Measurements from ENCODE around the gene RAP1GAP2. TPM values are rescaled to one million over a fixed set of nuclear protein-coding genes. Genes with fewer than 3 reads are reported as not detected.

Gene RAP1GAP2
- total RNA-seq, 1 donor from 2014 or later: 17.0 TPM

DNA sequence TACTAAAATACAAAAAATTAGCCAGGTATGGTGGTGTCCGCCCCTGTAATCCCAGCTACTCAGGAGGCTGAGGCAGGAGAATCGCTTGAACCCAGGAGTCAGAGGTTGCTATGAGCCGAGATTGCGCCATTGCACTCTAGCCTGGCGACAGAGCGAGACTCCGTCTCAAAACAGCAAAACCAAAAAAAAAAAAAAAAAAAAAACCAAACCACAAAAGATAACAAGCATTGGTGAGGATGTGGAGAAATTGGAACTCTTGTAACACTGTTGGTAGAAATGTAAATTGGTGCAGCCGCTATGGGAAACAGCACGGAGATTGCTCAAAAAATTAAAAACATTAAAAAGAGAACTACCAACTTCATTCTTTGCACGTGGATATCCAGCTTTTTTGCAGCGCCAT is 147.7 kb downstream of the RAP1GAP2 start:
- H3K36me3 ChIP-seq: no peaks in the 10 kb centered on the region
- no peak overlapping the region for H3K4me3 ChIP-seq
- no peak for ATAC-seq

DNA sequence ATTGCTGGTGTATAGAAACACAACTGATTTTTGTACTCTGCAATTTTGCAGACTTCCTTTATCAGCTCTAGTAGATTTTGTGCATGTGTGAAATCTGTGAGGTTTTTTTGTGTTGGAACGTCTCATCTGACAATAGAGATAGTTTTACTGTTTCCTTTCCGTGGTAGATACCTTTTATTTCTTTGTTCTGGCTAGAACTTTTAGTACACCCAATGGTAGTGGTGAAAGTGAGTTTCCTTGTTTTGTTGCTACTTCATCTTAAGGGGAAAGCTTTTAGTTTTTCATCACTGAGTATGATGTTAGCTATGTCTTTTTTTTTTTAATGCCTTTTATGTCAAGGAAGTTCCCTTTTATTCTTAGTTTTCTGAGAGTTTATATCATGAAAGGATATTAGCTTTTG is 149.1 kb downstream of the RAP1GAP2 start:
- Histone ChIP-seq H3K4me1 (no peaks in the 10 kb centered on the region), H3K9me3 (no peaks in the 10 kb centered on the region), H3K36me3 (no peaks in the 10 kb centered on the region), H3K4me3 (no peak overlapping the region), H3K27ac (no peak overlapping the region), H3K27me3 (ENCODE audit: low read depth) (no peaks in the 10 kb centered on the region)
- no peak for ATAC-seq
- intact Hi-C loops (cut with DNase I): no loop called here
- DNase-seq: no peak
- TF ChIP-seq, protein P1, sequence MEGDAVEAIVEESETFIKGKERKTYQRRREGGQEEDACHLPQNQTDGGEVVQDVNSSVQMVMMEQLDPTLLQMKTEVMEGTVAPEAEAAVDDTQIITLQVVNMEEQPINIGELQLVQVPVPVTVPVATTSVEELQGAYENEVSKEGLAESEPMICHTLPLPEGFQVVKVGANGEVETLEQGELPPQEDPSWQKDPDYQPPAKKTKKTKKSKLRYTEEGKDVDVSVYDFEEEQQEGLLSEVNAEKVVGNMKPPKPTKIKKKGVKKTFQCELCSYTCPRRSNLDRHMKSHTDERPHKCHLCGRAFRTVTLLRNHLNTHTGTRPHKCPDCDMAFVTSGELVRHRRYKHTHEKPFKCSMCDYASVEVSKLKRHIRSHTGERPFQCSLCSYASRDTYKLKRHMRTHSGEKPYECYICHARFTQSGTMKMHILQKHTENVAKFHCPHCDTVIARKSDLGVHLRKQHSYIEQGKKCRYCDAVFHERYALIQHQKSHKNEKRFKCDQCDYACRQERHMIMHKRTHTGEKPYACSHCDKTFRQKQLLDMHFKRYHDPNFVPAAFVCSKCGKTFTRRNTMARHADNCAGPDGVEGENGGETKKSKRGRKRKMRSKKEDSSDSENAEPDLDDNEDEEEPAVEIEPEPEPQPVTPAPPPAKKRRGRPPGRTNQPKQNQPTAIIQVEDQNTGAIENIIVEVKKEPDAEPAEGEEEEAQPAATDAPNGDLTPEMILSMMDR (IDR thresholded peaks at IDR 0.05): no peak

More for the DNA sequence above, 147.7 kb downstream of the RAP1GAP2 start:
- intact Hi-C loops (cut with DNase I): no loop called here
- H3K9me3 ChIP-seq: no peaks in the 10 kb centered on the region
- H3K27ac ChIP-seq: no peak overlapping the region
- TF ChIP-seq, protein P1 (IDR thresholded peaks at IDR 0.05): no peak
- no peaks in the 10 kb centered on the region for H3K4me1 ChIP-seq
- peak; percentile 42 for DNase-seq
- no peaks in the 10 kb centered on the region for H3K27me3 ChIP-seq (ENCODE audit: low read depth)

DNA sequence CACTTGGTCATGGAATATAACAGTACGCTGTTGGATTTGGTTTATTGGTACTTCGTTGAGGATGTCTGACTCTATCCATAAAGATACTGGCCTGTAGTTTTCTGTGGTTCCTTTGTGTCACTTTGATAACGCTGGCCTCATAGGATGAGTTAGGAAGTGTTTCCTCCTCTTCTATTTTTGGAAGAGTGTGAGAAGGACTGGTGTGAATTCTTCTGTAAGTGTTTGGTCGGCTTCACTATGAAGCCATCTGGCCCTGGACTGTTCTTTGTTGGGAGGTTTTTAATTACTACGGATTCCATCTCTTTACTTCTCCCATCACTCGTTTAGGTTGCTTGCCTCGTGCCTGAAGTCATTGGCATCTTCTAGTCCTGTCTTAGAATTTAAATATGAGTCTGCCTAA is 149.9 kb downstream of the RAP1GAP2 start:
- H3K4me1 ChIP-seq: no peaks in the 10 kb centered on the region
- TF ChIP-seq, protein P1 (IDR thresholded peaks at IDR 0.05): no peak
- H3K4me3 ChIP-seq: no peak overlapping the region
- ATAC-seq (no peak), DNase-seq (no peak)
- H3K9me3 ChIP-seq: no peaks in the 10 kb centered on the region
- intact Hi-C loops (cut with DNase I): no loop called here
- no peaks in the 10 kb centered on the region for H3K36me3 ChIP-seq
- H3K27me3 ChIP-seq (ENCODE audit: low read depth): no peaks in the 10 kb centered on the region
- H3K27ac ChIP-seq: no peak overlapping the region

DNA sequence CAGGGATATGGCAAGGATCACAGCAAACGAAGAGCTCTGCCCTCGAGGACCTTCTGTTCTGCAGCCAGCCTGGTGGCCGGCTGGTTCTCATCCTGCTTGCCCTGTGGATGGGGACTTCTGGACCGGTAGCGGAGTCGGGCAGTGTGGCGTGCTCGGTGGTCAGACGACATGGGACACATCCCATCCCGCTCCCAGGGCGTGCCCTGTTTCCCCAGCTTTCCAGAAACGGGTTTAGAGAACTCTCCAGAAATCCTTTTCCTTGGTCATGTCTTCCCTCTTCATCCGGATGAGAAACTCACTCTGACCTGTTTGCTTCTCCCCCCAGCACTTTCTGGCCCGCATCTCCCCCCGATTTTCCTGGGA is 151.3 kb downstream of the RAP1GAP2 start:
- intact Hi-C loops (cut with DNase I): no loop called here

DNA sequence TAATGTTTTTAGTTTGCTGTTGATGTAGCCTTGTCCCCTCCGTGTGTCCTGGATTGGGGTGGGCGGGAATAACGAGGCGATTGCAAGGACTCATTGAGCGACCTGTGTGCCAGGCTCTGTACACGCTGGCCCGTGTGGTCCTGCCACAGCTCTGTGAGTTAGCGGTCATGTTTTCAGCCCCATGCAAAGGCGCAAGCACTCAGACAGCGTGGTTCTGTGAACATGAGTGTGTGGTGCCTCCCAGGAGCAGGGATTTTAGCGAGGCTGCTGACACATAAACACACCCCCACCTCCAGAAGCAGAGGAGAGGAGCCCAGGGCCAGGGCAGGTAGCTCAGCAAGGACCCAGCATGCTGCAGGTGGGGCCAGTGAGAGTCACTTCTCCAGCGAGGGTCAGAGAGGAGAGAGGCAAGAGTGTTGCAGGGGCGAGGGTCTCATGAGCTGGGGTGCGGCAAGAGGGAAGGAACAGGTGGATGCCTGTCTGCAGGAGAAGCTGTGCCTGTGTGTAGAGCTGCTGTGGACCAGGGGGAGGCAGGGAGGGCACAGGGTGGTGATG is 151.8 kb downstream of the RAP1GAP2 start:
- no peaks in the 10 kb centered on the region for H3K27me3 ChIP-seq (ENCODE audit: low read depth)
- no peak overlapping the region for H3K27ac ChIP-seq
- no peaks in the 10 kb centered on the region for H3K36me3 ChIP-seq
- H3K4me3 ChIP-seq: no peak overlapping the region
- H3K9me3 ChIP-seq: no peaks in the 10 kb centered on the region
- intact Hi-C loops (cut with DNase I): no loop called here
- no peak for ATAC-seq
- H3K4me1 ChIP-seq: no peaks in the 10 kb centered on the region
- DNase-seq: peak; percentile 17
- TF ChIP-seq, protein P1 (IDR thresholded peaks at IDR 0.05): no peak

More for the DNA sequence above, 151.3 kb downstream of the RAP1GAP2 start:
- Histone ChIP-seq H3K4me1 (no peaks in the 10 kb centered on the region), H3K27ac (no peak overlapping the region), H3K36me3 (no peaks in the 10 kb centered on the region), H3K9me3 (no peaks in the 10 kb centered on the region), H3K27me3 (ENCODE audit: low read depth) (no peaks in the 10 kb centered on the region), H3K4me3 (no peak overlapping the region)
- TF ChIP-seq, protein P1 (IDR thresholded peaks at IDR 0.05): no peak
- peak; percentile 37 for DNase-seq
- ATAC-seq: no peak

All from lower lobe of right lung (tissue), 2 donors.